WTC11 (cell line): ENCODE results near the gene FANCM.

Experiments used
- CREM ChIP-seq: sonication (generic); formaldehyde crosslinking; IDR thresholded peaks from 2 replicates; pipeline ENCODE4 v1.8.1; 2022; ENCODE audit warnings: mild to moderate bottlenecking, missing genetic modification reagents, moderate library complexity
- CTCF ChIP-seq: fragments of 200-600 bp; IDR thresholded peaks from 2 replicates; pipeline ENCODE4 v1.8.0; 2022; ENCODE audit warnings: antibody characterized with exemption
- ELF4 ChIP-seq: sonication (generic); formaldehyde crosslinking; IDR thresholded peaks from 2 replicates; pipeline ENCODE4 v1.8.1; 2022; ENCODE audit warnings: low read depth, mild to moderate bottlenecking, moderate library complexity, missing genetic modification reagents
- FOXP1 ChIP-seq: sonication (generic); formaldehyde crosslinking; IDR thresholded peaks from 2 replicates; pipeline ENCODE4 v1.8.0; 2022; ENCODE audit warnings: missing genetic modification reagents, mild to moderate bottlenecking, moderate library complexity, borderline replicate concordance
- JUN ChIP-seq: sonication (generic); formaldehyde crosslinking; IDR thresholded peaks from 2 replicates; pipeline ENCODE4 v1.8.0; 2023; ENCODE audit warnings: mild to moderate bottlenecking, missing genetic modification reagents
- MAX ChIP-seq: sonication (generic); formaldehyde crosslinking; IDR thresholded peaks from 2 replicates; pipeline ENCODE4 v1.8.0; 2022; ENCODE audit warnings: mild to moderate bottlenecking, missing genetic modification reagents
- NFE2L1 ChIP-seq: sonication (generic); formaldehyde crosslinking; IDR thresholded peaks from 2 replicates; pipeline ENCODE4 v1.8.1; 2023; ENCODE audit warnings: missing genetic modification reagents
- NR1H2 ChIP-seq: sonication (generic); formaldehyde crosslinking; IDR thresholded peaks from 2 replicates; pipeline ENCODE4 v1.9.0; 2021; ENCODE audit warnings: mild to moderate bottlenecking, moderate library complexity, missing genetic modification reagents
- SP1 ChIP-seq: sonication (generic); formaldehyde crosslinking; conservative IDR thresholded peaks from 2 replicates; pipeline ENCODE4 v1.8.1; 2022; ENCODE audit warnings: missing genetic modification reagents
- TEAD4 ChIP-seq: sonication (generic); formaldehyde crosslinking; IDR thresholded peaks from 2 replicates; pipeline ENCODE4 v1.8.0; 2022; ENCODE audit warnings: mild to moderate bottlenecking, missing genetic modification reagents
- ZNF138 ChIP-seq: sonication (generic); formaldehyde crosslinking; conservative IDR thresholded peaks from 2 replicates; pipeline ENCODE4 v1.8.1; 2022; ENCODE audit warnings: mild to moderate bottlenecking, moderate library complexity, missing genetic modification reagents
- TF ChIP-seq, protein P1 (sequence below): sonication (generic); formaldehyde crosslinking; IDR thresholded peaks from 2 replicates; pipeline ENCODE4 v1.8.1; 2023; ENCODE audit warnings: mild to moderate bottlenecking, missing genetic modification reagents

DNA sequence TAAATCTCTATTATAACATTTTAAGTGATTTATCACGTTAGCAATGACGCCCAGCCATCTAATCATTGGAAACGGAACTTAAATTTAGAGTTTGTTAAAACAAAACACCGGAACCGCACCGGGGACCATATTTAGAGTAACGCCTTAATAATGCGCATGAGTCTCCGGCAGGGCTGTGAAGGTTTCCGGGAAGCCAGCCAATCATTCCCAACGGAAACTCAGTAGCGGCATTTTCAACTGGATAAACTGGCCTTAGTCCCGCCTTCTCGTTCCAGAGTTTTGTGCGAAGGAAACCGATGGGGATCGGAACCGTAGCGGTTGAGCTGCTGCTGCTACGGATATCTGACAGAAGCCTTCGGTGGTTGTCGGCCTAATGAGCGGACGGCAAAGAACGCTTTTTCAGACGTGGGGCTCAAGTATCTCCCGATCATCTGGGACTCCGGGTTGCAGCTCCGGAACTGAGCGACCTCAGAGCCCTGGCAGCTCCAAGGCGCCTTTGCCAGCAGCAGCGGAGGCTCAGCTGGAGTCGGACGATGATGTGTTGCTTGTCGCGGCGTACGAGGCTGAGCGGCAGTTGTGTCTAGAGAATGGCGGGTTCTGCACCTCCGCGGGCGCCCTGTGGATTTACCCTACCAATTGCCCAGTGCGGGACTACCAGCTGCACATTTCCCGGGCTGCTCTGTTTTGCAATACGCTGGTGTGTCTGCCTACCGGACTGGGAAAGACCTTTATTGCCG is at the start of gene FANCM:
- TF ChIP-seq CREM (CRISPR knock-in tag) (no peak), ZNF138 (CRISPR knock-in tag) (no peak), CTCF (no peak), NR1H2 (CRISPR knock-in tag) (no peak), MAX (CRISPR knock-in tag) (0 out of 2 replicates have a peak, but pooled peaks have one; percentile 24), TEAD4 (CRISPR knock-in tag) (no peak), JUN (CRISPR knock-in tag) (no peak), ELF4 (CRISPR knock-in tag) (no peak), FOXP1 (CRISPR knock-in tag) (no peak), SP1 (CRISPR knock-in tag) (peak; percentile 26; the same call in 1 of the 2 replicates), NFE2L1 (CRISPR knock-in tag) (no peak)
- TF ChIP-seq, protein P1, sequence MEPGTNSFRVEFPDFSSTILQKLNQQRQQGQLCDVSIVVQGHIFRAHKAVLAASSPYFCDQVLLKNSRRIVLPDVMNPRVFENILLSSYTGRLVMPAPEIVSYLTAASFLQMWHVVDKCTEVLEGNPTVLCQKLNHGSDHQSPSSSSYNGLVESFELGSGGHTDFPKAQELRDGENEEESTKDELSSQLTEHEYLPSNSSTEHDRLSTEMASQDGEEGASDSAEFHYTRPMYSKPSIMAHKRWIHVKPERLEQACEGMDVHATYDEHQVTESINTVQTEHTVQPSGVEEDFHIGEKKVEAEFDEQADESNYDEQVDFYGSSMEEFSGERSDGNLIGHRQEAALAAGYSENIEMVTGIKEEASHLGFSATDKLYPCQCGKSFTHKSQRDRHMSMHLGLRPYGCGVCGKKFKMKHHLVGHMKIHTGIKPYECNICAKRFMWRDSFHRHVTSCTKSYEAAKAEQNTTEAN (CRISPR knock-in tag): no peak
